HG03103 (cell line): Measurements from ENCODE around the gene C12orf56.
"Not testable (repeated sequence)": the region's sequence is repeated elsewhere in the genome, so short reads cannot be mapped to it uniquely, and the experiment has no call there.

ENCODE experiments used
- ATAC-seq: cut with Tn5 transposase; IDR thresholded peaks from one replicate; pipeline ENCODE4 v1.9.1; 2021; ENCODE audit warnings: low read depth; ENCODE audit not compliant: unreplicated experiment

Gene C12orf56

DNA sequence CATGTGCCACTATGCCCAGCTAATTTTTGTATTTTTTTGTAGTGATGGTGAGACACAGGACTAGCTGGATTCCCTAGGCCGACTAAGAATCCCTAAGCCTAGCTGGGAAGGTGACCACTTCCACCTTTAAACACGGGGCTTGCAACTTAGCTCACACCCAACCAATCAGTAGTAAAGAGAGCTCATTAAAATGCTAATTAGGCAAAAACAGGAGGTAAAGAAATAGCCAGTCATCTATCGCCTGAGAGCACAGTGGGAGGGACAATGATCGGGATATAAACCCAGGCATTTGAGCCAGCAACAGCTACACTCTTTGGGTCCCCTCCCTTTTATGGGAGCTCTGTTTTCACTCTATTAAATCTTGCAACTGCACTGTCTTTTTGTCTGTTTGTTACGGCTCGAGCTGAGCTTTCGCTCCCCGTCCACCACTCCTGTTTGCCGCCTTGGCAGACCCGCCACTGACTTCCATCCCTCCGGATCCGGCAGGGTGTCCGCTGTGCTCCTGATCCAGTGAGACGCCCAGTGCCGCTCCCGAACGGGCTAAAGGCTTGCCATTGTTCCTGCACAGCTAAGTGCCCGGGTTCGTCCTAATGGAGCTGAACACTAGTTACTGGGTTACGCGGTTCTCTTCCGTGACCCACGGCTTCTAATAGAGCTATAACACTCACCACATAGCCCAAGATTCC lies 70.9 kb downstream of the C12orf56 start:
- not testable (repeated sequence) for ATAC-seq

DNA sequence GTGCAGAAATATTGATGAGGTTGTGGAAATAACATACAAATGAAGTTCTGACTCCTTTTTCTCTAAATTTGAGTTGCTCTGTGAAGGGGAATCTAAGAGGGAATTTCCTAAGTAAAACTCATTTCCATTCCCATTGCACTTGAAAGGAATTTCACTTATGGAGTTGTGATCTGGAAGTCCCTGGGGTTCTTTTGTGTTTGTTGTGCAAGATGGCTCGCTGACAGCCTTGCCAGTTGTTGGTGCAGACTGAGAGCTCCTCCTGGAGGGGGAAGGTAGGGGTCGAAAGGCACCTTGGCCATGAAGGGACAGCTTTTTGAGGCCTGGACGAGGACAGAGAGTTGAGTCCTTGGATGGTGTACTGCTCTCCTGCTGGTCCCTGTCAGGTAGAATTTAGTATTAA lies 72.0 kb downstream of the C12orf56 start:
- no peak for ATAC-seq

DNA sequence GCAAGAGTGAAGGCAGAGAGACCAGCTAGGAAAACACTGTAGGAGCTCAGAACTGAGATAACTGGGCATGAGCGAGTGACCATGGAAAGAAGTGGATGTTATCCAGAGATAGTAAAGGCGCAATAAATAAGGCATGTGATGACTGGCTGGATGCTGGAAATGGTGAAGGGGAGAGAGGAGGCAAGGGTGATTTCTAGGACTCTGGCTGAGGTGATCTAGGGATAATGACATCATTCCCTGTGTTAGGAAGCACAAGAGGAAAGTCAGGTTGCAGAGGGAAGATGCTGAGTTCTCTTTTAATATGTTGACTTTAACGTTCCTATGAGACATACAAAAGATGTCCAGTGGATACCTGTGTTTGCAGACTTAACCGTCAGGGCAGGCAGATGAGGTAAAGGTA lies 78.7 kb downstream of the C12orf56 start:
- ATAC-seq: no peak

DNA sequence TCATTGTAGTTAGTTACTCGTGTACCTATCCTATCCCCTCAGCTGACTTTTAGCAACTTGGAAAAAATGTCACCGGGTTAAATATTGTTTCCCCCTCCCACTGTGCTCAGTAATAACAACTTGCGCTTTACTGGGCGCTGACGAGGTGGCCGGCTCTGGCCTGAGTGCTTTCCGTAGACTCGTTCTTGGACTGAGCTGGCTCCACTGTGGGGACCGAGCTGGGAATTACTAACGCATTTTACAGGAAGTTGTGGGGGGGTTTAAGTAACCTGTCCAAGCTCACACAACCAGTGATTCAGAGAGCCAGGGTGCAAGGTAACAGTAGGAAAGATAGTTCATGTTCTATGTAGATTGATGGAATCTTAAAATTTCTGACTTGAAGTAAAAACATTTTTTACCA lies 86.0 kb downstream of the C12orf56 start:
- no peak for ATAC-seq

DNA sequence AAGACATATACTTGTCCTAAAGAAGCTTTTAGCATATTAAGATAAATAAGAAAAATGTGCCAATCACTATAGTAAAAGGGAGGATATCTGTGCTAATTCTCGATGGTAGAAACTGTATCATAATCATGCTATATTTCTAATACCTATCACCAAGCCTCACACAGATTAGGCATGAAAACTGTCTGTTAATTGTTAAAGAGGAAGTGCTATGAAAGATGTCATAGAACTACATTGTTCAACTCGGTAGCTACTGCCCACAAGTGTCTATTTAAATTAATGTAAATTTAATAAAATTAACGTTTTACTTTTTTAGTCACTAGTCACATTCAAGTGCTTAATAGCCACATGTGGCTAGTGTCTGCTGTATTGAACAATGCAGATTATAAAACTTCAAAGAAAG lies 90.9 kb downstream of the C12orf56 start:
- no peak for ATAC-seq

DNA sequence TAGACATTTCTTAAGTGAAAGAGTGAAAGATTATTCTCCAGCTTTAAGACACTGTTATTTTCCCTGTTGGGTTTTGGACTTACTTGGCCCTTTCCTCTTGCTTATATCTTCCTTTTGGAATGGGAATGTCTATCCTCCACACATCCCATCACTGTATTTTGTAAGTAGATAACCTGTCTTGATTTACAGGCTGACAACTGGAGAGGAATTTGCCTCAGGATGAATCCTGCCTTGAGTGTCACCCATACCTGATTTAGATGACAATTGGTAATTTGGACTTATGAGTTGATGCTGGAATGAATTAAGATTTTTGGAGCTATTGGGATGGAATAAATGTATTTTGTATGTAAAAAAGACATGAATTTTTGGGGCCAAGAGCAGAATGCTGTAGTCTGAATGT lies 94.3 kb downstream of the C12orf56 start:
- no peak for ATAC-seq

DNA sequence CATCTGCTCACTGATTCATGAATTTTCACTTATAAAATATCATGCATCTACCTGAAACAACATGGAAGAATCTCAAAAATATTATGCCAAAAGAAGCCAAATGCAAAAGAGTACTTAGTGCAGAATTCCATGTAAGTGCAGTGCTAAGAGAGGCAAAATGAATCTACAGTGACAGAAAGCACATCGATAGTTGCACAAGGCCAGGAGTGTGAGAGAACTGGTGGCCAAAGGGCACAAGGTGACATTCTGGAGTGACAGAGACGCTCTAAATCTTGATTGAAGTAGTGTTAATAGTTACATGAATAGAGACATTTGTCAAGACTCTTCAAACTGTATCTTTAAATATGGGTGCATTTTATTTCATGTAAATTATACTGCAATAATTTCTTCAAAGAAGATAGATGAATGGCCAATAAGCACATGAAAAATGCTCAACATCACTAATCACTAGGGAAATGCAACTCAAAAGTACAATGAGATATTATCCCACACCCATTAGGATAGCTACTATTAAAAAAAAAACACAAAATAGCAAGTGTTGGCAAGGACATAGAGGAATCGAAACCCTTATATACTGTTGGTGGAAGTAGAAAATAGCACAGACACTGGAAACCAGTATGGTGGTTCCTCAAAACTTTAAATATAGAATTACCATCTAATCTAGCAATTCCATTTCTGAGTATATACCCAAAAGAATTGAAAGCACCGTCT lies 96.7 kb downstream of the C12orf56 start:
- ATAC-seq: no peak

DNA sequence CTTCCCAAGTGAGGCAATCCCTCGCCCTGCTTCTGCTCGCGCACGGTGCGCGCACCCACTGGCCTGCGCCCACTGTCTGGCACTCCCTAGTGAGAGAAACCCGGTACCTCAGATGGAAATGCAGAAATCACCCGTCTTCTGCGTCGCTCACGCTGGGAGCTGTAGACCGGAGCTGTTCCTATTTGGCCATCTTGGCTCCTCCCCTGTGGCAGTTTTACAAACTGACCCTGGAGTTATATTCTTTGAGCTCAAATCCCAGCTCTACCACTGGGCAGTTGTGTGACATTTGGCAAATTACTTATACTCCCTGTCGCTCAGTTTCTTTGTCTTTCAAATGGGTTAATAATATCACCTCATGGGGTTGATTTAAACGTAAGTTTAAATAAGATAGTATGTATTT lies 97.4 kb downstream of the C12orf56 start:
- ATAC-seq: not testable (repeated sequence)

DNA sequence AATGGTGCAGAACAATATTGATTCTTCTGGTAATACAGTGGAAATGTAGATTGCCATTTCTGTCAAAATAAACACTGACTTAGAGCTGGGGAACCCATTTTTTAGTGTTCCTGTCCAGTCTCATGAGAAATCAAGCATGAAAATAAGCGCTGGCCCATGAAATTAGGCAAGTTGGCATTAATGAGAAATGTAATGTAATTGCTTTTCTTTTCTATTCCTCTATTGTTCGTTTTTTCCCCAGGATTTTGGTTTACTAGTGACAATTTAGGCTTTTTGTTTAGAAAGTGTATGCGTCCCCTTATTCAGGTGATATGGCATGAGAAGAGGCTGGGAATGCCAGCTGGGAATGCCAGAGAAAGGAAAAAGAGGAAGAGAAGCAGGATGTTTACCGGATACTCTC lies 104.0 kb downstream of the C12orf56 start:
- no peak for ATAC-seq

DNA sequence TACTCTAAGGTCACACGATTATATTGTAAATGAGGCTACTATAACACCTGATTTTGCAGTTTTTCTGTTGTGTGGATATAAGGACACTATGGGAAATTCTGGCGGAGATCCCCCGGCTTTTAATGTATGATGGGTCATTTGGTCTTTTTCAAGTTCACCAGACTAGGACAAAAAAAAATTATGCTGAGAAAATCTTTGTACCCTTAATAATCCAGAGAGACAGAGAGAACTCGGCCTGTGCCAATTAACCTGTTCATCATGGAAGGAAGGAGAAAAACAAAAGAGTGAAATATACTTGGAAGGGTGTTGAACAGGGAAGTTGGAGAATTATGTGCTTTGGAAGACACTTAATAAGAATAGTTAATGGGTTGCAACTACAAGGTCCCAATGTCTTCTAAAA lies 106.3 kb downstream of the C12orf56 start:
- ATAC-seq: no peak

DNA sequence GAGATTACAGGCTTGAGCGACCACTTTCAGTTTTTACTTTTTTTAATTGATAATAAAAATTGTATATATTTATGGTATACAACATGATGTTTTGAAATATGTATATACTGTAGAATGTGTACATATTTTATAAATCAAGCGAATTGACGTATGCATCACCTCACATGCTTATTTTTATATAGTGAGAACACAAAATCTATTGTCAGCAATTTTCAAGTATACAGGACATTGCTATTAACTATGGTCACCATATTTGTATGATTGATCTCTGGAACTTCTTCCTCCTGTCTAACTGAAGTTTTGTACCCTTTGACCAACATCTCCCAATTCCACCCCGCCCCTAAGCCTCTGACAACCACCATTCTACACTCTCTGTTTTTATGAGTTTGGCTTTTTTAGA lies 112.1 kb downstream of the C12orf56 start:
- no peak for ATAC-seq

DNA sequence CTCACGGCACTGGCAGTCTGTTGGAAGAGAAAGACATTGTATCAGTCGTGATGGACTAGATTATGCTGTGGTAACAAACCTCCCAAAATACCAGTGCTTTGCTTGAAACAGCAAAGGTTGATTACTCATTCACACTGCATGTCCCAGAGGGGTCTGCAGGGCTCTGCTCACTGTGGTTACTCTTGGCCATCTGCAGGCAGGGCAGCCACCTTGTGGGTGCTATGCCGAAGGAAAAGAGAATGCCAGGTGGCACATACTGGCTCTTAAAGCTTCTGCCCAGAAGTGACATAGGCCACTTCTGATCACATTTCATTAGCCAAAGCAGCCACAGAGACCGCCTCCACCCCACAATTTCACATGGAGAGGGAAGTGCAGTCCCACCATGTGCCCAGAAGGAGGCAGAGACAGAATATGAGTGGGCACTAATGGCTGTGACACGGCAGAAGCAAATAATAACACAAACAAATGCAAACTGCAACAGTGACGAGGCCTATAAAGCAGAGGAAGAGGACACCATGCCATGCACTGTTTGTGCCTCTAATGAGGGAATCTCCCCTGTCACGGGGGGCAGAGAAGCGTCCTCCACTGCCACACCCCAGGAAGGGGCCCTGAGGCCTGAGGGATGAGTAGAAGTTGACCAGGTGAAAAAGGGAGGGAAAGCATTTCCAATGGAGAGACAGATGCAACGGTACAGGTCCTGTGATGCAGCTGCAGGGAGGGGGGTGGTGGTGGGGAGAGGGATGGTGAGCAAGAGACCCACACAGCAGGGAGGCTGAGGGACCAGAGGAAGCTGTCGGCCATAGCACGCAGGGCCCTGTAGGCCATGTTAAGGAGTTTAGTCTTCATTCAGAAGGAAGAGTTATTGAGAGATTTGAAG lies 116.8 kb downstream of the C12orf56 start:
- peak; percentile 74 for ATAC-seq

DNA sequence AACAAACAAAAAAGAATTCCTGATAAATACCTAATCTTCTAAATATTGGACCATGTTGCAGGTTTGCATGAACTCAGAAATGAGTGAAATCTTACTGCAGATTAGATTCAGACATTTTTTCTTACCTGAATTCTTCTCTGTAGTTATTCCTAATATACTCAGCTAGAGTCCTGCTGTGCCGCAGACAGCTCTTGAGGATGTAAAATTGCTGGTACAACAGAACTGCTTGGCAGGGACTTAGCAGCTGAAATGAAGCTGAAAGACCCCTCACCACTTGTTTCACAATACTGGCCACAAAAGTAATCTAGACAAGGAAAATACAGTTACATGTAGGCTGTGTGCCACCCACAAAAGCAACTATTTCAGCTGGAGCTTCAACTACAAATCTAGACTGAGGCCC lies 120.1 kb downstream of the C12orf56 start:
- no peak for ATAC-seq

DNA sequence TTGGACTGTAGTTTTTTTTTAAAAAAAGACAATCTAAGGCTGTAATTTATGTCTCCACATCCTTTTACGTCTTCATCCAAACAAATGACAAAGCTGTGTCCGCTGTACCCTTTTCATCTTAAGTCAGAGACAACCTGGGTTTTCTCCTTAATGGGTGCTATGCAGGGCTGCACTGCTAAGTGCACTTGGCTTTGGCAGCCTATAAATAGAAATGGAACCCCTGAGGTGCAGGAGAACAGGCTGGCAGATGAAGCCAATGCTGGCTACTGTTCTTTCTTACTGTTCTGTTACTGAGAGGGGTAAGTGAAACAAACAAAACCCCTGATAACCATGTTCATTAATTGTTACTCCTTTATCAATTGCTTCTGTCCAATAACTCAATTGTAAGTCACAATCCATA lies 121.4 kb downstream of the C12orf56 start:
- ATAC-seq: no peak

DNA sequence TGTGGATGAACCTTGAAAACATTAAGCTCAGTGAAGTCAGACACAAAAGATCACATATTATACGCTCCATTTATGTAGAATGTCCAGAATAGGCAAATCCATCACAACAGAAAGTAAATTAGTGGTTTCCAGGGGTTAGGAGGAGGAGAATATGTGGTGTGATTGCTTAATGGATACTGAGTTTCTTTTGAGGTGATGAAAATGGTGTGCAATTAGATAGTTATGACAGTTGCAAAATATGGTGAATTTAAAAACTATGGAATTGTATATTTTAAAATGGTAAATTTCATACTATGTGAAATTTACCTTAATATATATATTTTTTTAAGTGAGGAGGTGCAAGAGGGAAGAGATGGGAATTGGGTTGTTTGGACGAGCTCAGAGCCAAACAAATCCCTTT lies 122.1 kb downstream of the C12orf56 start:
- no peak for ATAC-seq

DNA sequence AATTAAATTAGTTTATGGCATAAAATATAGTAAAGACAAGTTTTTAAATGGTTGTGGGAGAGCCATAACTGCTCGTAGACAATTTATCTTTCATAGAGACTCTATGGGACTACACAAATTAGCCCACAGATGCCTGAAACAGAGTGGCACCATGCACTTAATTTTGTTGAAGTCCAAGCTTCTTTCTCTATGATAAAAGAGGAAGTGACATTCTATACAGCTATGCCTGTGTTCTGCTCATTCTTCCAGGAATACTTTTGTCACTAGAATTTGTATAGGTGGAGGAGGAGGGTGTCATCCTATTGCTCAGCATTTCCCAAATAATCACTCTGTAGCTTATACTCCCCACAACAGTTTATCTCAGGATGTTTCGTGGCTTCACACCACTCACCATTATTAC lies 124.7 kb downstream of the C12orf56 start:
- ATAC-seq: no peak

DNA sequence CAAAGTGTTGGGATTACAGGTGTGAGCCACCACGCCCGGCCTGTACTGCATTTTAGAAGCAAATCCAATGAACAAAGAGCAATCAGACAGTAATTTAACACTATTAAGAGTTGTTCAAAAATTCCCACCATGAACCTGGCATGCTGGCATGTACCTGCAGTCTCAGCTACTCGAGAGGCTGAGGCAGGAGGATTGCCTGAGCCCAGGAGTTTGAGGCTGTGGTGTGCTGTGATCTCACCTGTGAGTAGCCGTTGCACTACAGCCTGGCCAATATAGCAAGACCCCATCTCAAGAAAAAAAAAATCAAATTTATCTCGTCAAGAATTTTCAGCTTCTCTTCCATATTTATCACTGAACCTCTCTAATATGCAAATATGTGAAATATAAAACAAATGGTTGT lies 128.7 kb downstream of the C12orf56 start:
- no peak for ATAC-seq

DNA sequence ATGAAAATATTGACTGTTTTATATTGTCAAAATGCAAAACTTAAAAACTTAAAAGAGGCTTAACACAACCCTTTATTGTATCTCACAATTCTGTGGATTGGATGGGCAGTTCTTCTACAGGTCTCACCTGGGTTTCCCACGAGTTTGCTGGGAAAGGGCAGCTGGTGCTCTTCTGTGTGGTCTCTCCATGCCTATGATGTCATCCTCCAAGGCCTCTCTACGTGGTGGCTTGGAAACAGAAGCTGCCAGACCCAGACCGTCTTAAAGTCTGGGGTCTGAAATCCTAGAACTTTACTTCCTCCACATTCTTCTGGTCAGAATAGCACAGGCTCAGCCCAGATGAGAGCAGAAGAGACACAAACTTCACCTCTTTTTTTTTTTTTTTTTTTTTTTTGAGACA lies 132.0 kb downstream of the C12orf56 start:
- ATAC-seq: no peak

DNA sequence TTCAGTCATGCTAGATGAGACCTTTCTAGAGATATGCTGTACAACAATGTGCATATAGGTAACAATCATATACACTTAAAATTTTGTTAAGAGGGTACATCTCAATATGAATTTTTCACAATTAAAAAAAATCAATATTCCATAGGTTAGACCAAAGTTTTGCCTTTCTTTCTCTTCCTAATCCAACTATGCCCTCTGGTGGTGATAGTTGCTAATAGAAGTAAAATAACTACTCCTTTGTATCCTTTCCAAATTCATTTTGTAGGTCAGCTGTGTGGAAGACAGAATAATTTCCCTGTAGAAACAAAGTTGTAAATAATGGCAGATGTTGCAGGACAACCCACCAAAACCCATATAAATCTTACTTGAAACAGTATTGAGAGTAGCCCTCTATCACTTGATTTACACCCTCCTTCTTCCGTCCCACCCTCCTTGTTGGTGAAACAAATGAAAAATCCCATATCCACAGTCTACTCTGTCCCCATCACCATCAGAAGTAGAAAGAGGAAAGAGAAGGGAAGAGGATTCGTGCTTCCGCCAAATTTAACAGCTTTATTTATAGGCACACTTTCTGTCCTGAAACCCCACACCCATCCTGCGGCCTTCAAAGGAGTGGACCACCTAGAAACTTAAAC lies 134.3 kb downstream of the C12orf56 start:
- no peak for ATAC-seq

DNA sequence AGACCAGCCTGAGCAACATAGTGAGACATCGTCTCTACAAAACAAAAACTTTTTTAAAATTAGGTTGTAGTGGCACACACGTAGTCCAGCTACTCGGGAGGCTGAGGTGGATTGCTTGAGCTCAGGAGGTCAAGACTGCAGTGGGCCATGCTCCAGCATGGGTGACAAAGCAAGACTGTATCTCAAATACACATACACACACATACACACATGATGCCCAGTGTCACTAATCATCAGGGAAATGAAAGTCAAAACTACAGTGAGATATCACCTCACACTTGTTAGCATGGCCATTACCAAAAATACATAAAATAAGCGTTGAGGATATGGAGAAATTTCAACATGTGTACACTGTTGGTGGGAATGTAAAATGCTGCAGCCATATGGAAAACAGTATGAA lies 135.3 kb downstream of the C12orf56 start:
- ATAC-seq: no peak

DNA sequence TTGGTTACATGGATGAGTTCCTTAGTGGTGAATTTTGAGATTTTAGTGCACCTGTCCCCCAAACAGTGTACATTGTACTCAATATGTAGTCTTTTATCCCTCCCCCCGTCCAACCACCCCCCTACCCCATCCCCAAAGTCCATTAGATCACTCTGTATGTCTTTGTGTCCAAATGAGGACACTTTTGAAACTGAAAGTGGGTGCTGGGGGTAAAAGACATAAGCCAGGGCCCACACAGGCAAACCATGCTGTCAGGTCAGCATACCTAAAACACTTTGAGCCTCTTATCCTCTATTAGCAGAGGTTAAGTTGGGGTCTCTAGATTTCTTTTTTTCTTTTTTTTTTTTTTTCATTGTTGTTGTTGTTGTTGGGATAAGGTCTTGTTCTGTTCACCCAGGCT lies 137.2 kb downstream of the C12orf56 start:
- ATAC-seq: no peak
